Mammary epithelial cell (primary cell): ENCODE results near the gene SERPIND1.

Experiments used
- CTCF ChIP-seq, 2 donors: IDR thresholded peaks in 1 of 2; conservative IDR thresholded peaks in 1 of 2; 2 replicates each; pipeline ENCODE4 v1.5.1; 2011 to 2012; ENCODE audit warnings: inconsistent platforms in 2 of 2, low read length in 2 of 2, mild to moderate bottlenecking in 2 of 2, control low read depth in 1 of 2, low read depth in 1 of 2; ENCODE audit not compliant: insufficient read depth in 1 of 2; ENCODE audit errors: extremely low read depth in 1 of 2
- EZH2 ChIP-seq: IDR thresholded peaks from 2 replicates; pipeline ENCODE4 v1.6.1; 2012; ENCODE audit warnings: low read length, inconsistent platforms, borderline replicate concordance

GRCh38 chr22:20809538-20810185, 35.7 kb downstream of the SERPIND1 start:
- TF ChIP-seq CTCF (conservative IDR thresholded peaks at IDR 0.05 in 1 of 2, IDR thresholded peaks at IDR 0.05 in 1 of 2; ENCODE audit: extremely low read depth in 1 of 2, insufficient read depth in 1 of 2, low read depth in 1 of 2, low read length in 2 of 2) (no peak), EZH2 (no peak)
